ENCODE measurements around the gene PODXL. TPM values are rescaled to one million over a fixed set of nuclear protein-coding genes. Genes with fewer than 3 reads are reported as not detected.
A peak's percentile ranks its signal among the peaks of the same experiment; 100 is the strongest.
"Not testable (repeated sequence)": the region's sequence is repeated elsewhere in the genome, so short reads cannot be mapped to it uniquely, and the experiment has no call there.

Gene PODXL
- total and polyA plus RNA-seq, 4 donors = 1.2 to 3.6 (median 1.6) TPM

- peaks cover 7 to 27% (median 18%) of the 10 kb centered on the region in 4 donors for H3K4me1 ChIP-seq (ENCODE audit: control insufficient read depth in 4 of 4, insufficient read depth in 4 of 4, low read length in 3 of 4)
- H3K9me3 ChIP-seq (ENCODE audit: control insufficient read depth in 4 of 4, low read length in 3 of 4); H3K27ac ChIP-seq (ENCODE audit: low read depth in 1 of 2, low read length in 2 of 2); H3K9ac ChIP-seq (ENCODE audit: low read depth in 1 of 2, low read length in 2 of 2); H3K27me3 ChIP-seq (ENCODE audit: control insufficient read depth in 4 of 4, insufficient read depth in 4 of 4, low read length in 3 of 4); H3K4me3 ChIP-seq (ENCODE audit: low read depth in 1 of 3, low read length in 3 of 3); H3K36me3 ChIP-seq (ENCODE audit: control insufficient read depth in 4 of 4, insufficient read depth in 3 of 4, low read depth in 1 of 4, low read length in 3 of 4); DNase-seq (ENCODE audit: low spot score): not testable (repeated sequence)
- whole genome bisulfite sequencing = 87% methylated on average over 8 of the region's 8 CpGs
Measured at GRCh38 chr7:131505037-131505620, 51.3 kb downstream of the PODXL start.

- Histone ChIP-seq H3K36me3 (ENCODE audit: control insufficient read depth in 4 of 4, insufficient read depth in 3 of 4, low read depth in 1 of 4, low read length in 3 of 4) (peaks cover 0 to under 1% (median 0%) of the 10 kb centered on the region in 4 donors), H3K9ac (ENCODE audit: low read depth in 1 of 2, low read length in 2 of 2) (no peak overlapping the region), H3K4me1 (ENCODE audit: control insufficient read depth in 4 of 4, insufficient read depth in 4 of 4, low read length in 3 of 4) (peaks cover 7 to 27% (median 18%) of the 10 kb centered on the region in 4 donors), H3K27ac (ENCODE audit: low read depth in 1 of 2, low read length in 2 of 2) (no peak overlapping the region), H3K9me3 (ENCODE audit: control insufficient read depth in 4 of 4, low read length in 3 of 4) (no peaks in the 10 kb centered on the region), H3K27me3 (ENCODE audit: control insufficient read depth in 4 of 4, insufficient read depth in 4 of 4, low read length in 3 of 4) (no peaks in the 10 kb centered on the region), H3K4me3 (ENCODE audit: low read depth in 1 of 3, low read length in 3 of 3) (no peak overlapping the region)
- TF ChIP-seq TAF1 (conservative IDR thresholded peaks at IDR 0.05) (no peak), HNF4A (conservative IDR thresholded peaks at IDR 0.05) (peak in 1 of 2 donors; percentile 23)
- DNase-seq (ENCODE audit: low spot score) = no peak
- WGBS = 87% methylated on average over 14 of the region's 14 CpGs
Measured at GRCh38 chr7:131504157-131504899, 52.1 kb downstream of the PODXL start.

- H3K27ac ChIP-seq (ENCODE audit: low read depth in 1 of 2, low read length in 2 of 2) = peak overlapping the region; percentile 67 to 82
- H3K9me3 ChIP-seq (ENCODE audit: control insufficient read depth in 4 of 4, low read length in 3 of 4) = no peaks in the 10 kb centered on the region
- TF ChIP-seq HNF4A (conservative IDR thresholded peaks at IDR 0.05) (peak in 1 of 2 donors; percentile 6), EGR1 (IDR thresholded peaks at IDR 0.05; ENCODE audit: low read depth in 2 of 2) (no peak), NR2F2 (IDR thresholded peaks at IDR 0.05) (no peak)
- H3K36me3 ChIP-seq (ENCODE audit: control insufficient read depth in 4 of 4, insufficient read depth in 3 of 4, low read depth in 1 of 4, low read length in 3 of 4) = peaks cover 0 to 1% (median 0%) of the 10 kb centered on the region in 4 donors
- no peak for DNase-seq (ENCODE audit: low spot score)
- 23% methylated on average over 6 of the region's 6 CpGs for WGBS
- H3K4me3 ChIP-seq (ENCODE audit: low read depth in 1 of 3, low read length in 3 of 3) = no peak overlapping the region
- peaks cover 7 to 28% (median 20%) of the 10 kb centered on the region in 4 donors for H3K4me1 ChIP-seq (ENCODE audit: control insufficient read depth in 4 of 4, insufficient read depth in 4 of 4, low read length in 3 of 4)
- no peaks in the 10 kb centered on the region for H3K27me3 ChIP-seq (ENCODE audit: control insufficient read depth in 4 of 4, insufficient read depth in 4 of 4, low read length in 3 of 4)
- no peak overlapping the region for H3K9ac ChIP-seq (ENCODE audit: low read depth in 1 of 2, low read length in 2 of 2)
Measured at GRCh38 chr7:131503639-131504038, 52.8 kb downstream of the PODXL start.

- peak overlapping the region in 1 of 2 donors; percentile 50 for H3K9ac ChIP-seq (ENCODE audit: low read depth in 1 of 2, low read length in 2 of 2)
- peaks cover 8 to 32% (median 19%) of the 10 kb centered on the region in 4 donors for H3K4me1 ChIP-seq (ENCODE audit: control insufficient read depth in 4 of 4, insufficient read depth in 4 of 4, low read length in 3 of 4)
- peaks cover 0 to 1% (median 0%) of the 10 kb centered on the region in 4 donors for H3K36me3 ChIP-seq (ENCODE audit: control insufficient read depth in 4 of 4, insufficient read depth in 3 of 4, low read depth in 1 of 4, low read length in 3 of 4)
- peak; percentile 65 for DNase-seq (ENCODE audit: low spot score)
- H3K27me3 ChIP-seq (ENCODE audit: control insufficient read depth in 4 of 4, insufficient read depth in 4 of 4, low read length in 3 of 4) = no peaks in the 10 kb centered on the region
- no peaks in the 10 kb centered on the region for H3K9me3 ChIP-seq (ENCODE audit: control insufficient read depth in 4 of 4, low read length in 3 of 4)
- peak overlapping the region; percentile 67 to 82 for H3K27ac ChIP-seq (ENCODE audit: low read depth in 1 of 2, low read length in 2 of 2)
- WGBS = 39% methylated on average over 9 of the region's 9 CpGs
- H3K4me3 ChIP-seq (ENCODE audit: low read depth in 1 of 3, low read length in 3 of 3) = no peak overlapping the region
- TF ChIP-seq ATF3 (IDR thresholded peaks at IDR 0.05) (no peak), TAF1 (conservative IDR thresholded peaks at IDR 0.05) (no peak), GABPA (IDR thresholded peaks at IDR 0.05 in 1 of 2, conservative IDR thresholded peaks at IDR 0.05 in 1 of 2) (no peak), RAD21 (IDR thresholded peaks at IDR 0.05) (peak in 1 of 2 donors; percentile 21), MAX (IDR thresholded peaks at IDR 0.05) (no peak), RXRA (IDR thresholded peaks at IDR 0.05) (peak; percentile 29 to 63), YY1 (IDR thresholded peaks at IDR 0.05) (peak; percentile 45), NR2F2 (IDR thresholded peaks at IDR 0.05) (peak; percentile 85), FOXA2 (IDR thresholded peaks at IDR 0.05) (no peak), HNF4G (IDR thresholded peaks at IDR 0.05) (no peak), FOXA1 (IDR thresholded peaks at IDR 0.05) (no peak), ZBTB33 (IDR thresholded peaks at IDR 0.05) (no peak), SP1 (IDR thresholded peaks at IDR 0.05) (peak; percentile 72), REST (IDR thresholded peaks at IDR 0.05) (no peak)
Measured at GRCh38 chr7:131502810-131503508, 53.5 kb downstream of the PODXL start.
